ENCODE data around the gene DCTN3. TPM values are rescaled to one million over a fixed set of nuclear protein-coding genes. Genes with fewer than 3 reads are reported as not detected.

DCTN3 gene
- total RNA-seq, 1 experiment from 2014 or later: 110 TPM

DNA sequence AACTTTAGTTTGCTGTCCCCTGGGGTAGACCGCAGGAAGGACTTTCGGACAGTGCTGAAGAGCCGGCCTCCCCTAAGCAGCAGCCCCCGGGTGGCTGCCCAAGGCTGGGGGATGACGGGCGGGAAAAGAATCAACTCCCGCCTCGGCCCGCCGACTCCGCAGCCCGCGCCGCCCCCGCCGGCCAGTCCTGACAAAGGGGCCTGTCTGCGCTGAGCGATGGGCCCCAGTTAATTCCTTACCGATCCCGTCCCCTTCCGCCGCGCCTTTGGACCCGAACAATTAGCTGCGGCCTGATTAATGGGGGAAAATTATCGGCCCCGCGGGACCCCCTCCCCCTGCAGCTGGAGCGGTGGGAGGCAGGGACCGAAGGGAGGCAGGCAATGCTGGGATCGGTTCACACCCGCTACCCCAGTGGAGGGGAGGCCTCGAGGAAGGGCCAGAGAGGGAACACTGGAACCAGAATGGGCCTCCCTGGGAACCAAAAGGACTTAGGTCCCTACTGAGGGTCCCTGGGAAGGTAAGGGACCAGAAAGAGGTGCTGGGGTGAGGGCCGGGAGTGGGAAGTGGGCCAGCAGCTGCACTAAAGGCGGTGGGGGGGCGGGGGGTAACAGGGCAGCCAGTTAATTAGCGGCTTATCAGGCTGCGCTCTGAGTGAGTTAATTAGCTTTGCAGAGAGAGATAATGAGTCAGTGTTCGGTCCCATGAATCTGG, 4.3 kb upstream of the DCTN3 start:
- 0 out of 2 replicates have a peak, but pooled peaks cover 3% of the 10 kb centered on the region for H3K4me1 ChIP-seq (replicated peaks)
- peaks cover 3% of the 10 kb centered on the region; the same call in 1 of the 2 replicates for H3K36me3 ChIP-seq
- no peak overlapping the region for H3K4me3 ChIP-seq
- peaks cover 26% of the 10 kb centered on the region for H3K27me3 ChIP-seq (replicated peaks)
- H3K9me3 ChIP-seq (replicated peaks): no peaks in the 10 kb centered on the region
- no peak overlapping the region for H3K27ac ChIP-seq
- no peak for DNase-seq (ENCODE audit: low read depth in 1 of 2, low spot score in 2 of 2)

DNA sequence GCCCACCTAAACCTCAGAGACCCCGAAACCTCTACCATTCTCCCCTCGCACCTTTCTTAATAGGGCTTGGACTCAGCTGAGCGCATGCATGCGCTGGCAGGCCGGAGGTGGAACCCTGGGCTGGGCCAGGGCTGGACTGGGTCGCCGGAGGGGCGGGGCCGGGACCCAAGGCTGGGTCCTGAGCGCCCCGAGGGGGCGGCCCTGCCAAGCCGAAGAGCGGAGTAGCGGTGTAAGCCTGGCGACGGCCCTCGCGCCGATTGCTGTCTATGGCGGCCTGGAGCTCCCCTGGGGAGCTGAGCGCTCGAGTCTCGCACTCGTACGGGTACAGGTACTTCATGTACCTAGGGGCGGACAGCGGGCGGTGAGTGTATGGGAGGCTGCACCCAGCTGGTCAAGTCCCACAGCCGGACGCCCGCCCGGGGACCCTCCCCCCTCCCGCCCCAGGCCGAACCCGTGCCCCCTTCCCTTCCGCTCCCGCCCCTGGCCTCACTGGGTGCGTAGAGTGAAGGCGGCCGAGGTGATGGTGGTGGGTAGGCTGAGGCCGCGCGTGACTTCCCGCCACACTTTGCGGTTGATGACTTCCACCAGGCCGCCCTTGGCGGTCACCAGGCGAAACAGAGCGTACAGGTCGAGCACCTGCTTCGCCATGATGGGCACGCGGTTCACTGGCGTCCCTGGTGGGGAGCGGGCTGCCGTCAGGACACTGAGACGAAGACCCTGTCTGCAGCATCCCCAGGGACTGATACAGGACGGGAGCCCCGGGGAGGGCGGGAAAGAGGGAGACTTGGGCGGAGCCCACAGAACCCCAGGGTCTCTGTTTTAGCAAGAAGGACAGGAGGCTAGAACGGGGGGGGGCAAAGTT, 3.3 kb upstream of the DCTN3 start:
- Histone ChIP-seq H3K36me3 (peaks cover 3% of the 10 kb centered on the region; the same call in 1 of the 2 replicates), H3K9me3 (replicated peaks) (no peaks in the 10 kb centered on the region), H3K27me3 (replicated peaks) (peaks cover 16% of the 10 kb centered on the region), H3K27ac (no peak overlapping the region), H3K4me3 (no peak overlapping the region), H3K4me1 (replicated peaks) (0 out of 2 replicates have a peak, but pooled peaks cover 5% of the 10 kb centered on the region)
- DNase-seq (ENCODE audit: low read depth in 1 of 2, low spot score in 2 of 2): no peak

GRCh38 chr9:34615132-34615531, 5.2 kb downstream of the DCTN3 start:
- no peaks in the 10 kb centered on the region for H3K27me3 ChIP-seq (replicated peaks)
- H3K9me3 ChIP-seq (replicated peaks): no peaks in the 10 kb centered on the region
- H3K4me1 ChIP-seq (replicated peaks): peaks cover 16% of the 10 kb centered on the region
- DNase-seq (ENCODE audit: low read depth in 1 of 2, low spot score in 2 of 2): no peak
- H3K27ac ChIP-seq: no peak overlapping the region
- no peak overlapping the region for H3K4me3 ChIP-seq
- H3K36me3 ChIP-seq: peaks cover 5% of the 10 kb centered on the region

DNA sequence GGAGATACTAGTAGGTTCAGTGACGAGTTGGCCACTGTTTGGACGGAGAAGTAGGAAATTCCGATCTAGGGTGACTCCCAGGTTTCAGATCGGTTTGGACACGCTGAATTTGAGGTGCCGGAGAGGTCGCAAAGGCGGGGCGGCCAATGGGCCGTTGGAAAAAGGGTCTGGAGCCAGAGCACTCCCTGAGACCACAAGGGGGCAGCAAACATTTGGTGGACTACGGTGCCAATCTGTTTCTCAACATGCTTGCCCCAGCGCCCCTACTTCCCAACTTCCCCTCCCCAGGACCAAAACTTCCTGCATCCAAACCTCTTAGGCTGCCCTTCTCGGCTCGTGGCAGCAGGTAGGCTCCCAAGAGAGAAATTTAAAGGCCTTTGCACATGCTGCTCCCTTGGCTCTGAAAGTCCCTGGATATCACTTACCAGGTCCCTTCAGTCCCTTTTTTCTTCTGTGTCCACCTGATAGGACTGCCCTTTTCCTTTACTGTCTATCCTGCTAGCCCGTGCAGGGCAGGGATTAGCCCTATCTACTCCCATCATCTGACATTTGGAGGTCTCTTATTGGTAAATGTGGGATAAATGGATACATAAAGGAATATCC, 7.4 kb downstream of the DCTN3 start:
- Histone ChIP-seq H3K27ac (no peak overlapping the region), H3K4me3 (peak overlapping the region; percentile 63), H3K4me1 (replicated peaks) (peaks cover 12% of the 10 kb centered on the region), H3K9me3 (replicated peaks) (no peaks in the 10 kb centered on the region), H3K27me3 (replicated peaks) (no peaks in the 10 kb centered on the region), H3K36me3 (peaks cover 3% of the 10 kb centered on the region)
- DNase-seq (ENCODE audit: low read depth in 1 of 2, low spot score in 2 of 2): peak; percentile 34 to 62

DNA sequence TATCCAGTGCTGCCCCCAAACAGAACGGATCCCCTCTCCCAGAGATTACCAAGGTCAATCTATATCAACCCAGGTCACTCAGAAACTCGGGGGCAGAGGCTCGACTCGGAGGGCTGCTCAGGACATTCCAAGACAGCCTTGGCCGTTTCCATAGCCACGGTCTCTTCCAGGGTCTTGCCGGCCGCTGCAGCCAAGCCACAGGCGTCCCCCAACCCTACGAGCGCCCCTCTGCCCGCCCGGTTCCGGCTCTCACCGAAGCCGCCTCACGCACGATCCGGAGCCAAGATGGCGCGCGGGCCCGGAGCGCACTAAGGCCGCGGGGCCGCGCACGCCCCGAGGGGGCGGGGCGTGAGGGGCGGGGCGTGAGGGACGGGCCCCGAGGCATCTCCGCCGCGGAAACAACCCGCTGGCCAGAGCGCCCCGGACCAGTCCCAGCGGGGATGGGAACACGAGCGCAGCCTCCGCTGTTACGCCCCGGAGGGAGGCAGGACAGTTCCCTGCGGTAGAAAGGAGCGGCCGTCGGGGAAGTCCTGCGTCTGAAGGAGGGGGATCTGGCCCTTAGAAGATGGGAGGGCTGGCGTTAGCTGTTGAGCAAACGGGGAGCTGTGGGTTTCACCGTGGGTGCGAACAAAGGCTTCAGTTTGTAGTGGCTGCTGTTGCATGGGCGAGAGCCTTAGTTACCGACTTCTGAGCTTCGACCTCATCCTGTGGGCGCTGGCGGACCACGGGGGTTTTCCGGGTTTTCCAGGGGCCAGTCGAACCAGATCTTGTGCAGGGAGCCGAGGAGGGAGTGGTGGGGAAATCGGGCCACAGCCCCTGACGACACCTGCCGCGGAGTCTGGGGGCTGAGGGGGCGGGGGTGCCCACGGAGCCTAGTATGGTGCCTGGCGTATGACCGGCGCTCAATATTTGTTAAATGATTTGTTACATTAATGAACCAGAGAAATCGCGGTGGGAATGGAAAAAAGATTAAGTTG, 8.2 kb downstream of the DCTN3 start, which contains the start of gene RPP25L:
RPP25L (minus strand) TSS at position 287 of the 977 bp plus-strand sequence. CDS start 801 bp downstream, outside the sequence.
- Histone ChIP-seq H3K27me3 (replicated peaks) (no peaks in the 10 kb centered on the region), H3K36me3 (peaks cover 3% of the 10 kb centered on the region), H3K27ac (peak within 1 kb of the TSS; percentile 52), H3K4me1 (replicated peaks) (peaks cover 12% of the 10 kb centered on the region), H3K4me3 (peak within 1 kb of the TSS; percentile 63), H3K9me3 (replicated peaks) (no peaks in the 10 kb centered on the region)
- DNase-seq (ENCODE audit: low read depth in 1 of 2, low spot score in 2 of 2): peak; percentile 66 to 70

- peak overlapping the region; percentile 52 for H3K27ac ChIP-seq
- H3K4me1 ChIP-seq (replicated peaks): peaks cover 12% of the 10 kb centered on the region
- no peak for DNase-seq (ENCODE audit: low read depth in 1 of 2, low spot score in 2 of 2)
- peak overlapping the region; percentile 63 for H3K4me3 ChIP-seq
- no peaks in the 10 kb centered on the region for H3K36me3 ChIP-seq
- no peaks in the 10 kb centered on the region for H3K27me3 ChIP-seq (replicated peaks)
- no peaks in the 10 kb centered on the region for H3K9me3 ChIP-seq (replicated peaks)
Measured at GRCh38 chr9:34611251-34611810, 9.0 kb downstream of the DCTN3 start.

- H3K27ac ChIP-seq: no peak overlapping the region
- H3K4me3 ChIP-seq: no peak overlapping the region
- no peaks in the 10 kb centered on the region for H3K9me3 ChIP-seq (replicated peaks)
- peaks cover 12% of the 10 kb centered on the region for H3K4me1 ChIP-seq (replicated peaks)
- no peaks in the 10 kb centered on the region for H3K36me3 ChIP-seq
- no peaks in the 10 kb centered on the region for H3K27me3 ChIP-seq (replicated peaks)
- no peak for DNase-seq (ENCODE audit: low read depth in 1 of 2, low spot score in 2 of 2)
Measured at GRCh38 chr9:34610434-34611206, 9.7 kb downstream of the DCTN3 start.

- Histone ChIP-seq H3K9me3 (replicated peaks) (no peaks in the 10 kb centered on the region), H3K4me3 (no peak overlapping the region), H3K27me3 (replicated peaks) (no peaks in the 10 kb centered on the region), H3K27ac (no peak overlapping the region), H3K36me3 (no peaks in the 10 kb centered on the region), H3K4me1 (replicated peaks) (peaks cover 8% of the 10 kb centered on the region)
- no peak for DNase-seq (ENCODE audit: low read depth in 1 of 2, low spot score in 2 of 2)
Measured at GRCh38 chr9:34607331-34607730, 13.0 kb downstream of the DCTN3 start.

DNA sequence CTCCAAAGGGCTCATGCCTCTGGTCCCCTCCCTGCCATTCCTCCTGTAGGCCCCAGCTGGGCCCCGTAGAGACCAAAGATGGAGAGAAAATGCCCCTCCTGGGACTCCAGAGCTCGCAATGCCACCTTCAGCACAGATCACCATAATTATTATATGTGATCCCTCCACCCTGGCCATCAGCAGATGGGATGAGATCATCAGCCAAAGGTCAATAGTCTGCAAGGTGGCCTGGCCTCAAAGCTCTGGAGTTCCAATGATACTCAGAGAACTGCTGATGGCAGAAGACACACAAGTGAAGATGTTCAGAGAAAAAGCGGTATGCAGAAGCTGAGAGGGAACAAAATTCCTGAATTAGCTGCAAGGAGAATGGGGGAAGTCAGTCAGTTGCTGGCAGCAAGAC, 13.4 kb downstream of the DCTN3 start:
- Histone ChIP-seq H3K27me3 (replicated peaks) (no peaks in the 10 kb centered on the region), H3K4me1 (replicated peaks) (peaks cover 6% of the 10 kb centered on the region), H3K4me3 (no peak overlapping the region), H3K36me3 (no peaks in the 10 kb centered on the region), H3K9me3 (replicated peaks) (no peaks in the 10 kb centered on the region), H3K27ac (no peak overlapping the region)
- DNase-seq (ENCODE audit: low read depth in 1 of 2, low spot score in 2 of 2): no peak

GRCh38 chr9:34606190-34606589, 14.1 kb downstream of the DCTN3 start:
- Histone ChIP-seq H3K9me3 (replicated peaks) (no peaks in the 10 kb centered on the region), H3K27ac (no peak overlapping the region), H3K4me3 (no peak overlapping the region), H3K27me3 (replicated peaks) (no peaks in the 10 kb centered on the region), H3K36me3 (no peaks in the 10 kb centered on the region), H3K4me1 (replicated peaks) (peaks cover 2% of the 10 kb centered on the region)
- no peak for DNase-seq (ENCODE audit: low read depth in 1 of 2, low spot score in 2 of 2)

DNA sequence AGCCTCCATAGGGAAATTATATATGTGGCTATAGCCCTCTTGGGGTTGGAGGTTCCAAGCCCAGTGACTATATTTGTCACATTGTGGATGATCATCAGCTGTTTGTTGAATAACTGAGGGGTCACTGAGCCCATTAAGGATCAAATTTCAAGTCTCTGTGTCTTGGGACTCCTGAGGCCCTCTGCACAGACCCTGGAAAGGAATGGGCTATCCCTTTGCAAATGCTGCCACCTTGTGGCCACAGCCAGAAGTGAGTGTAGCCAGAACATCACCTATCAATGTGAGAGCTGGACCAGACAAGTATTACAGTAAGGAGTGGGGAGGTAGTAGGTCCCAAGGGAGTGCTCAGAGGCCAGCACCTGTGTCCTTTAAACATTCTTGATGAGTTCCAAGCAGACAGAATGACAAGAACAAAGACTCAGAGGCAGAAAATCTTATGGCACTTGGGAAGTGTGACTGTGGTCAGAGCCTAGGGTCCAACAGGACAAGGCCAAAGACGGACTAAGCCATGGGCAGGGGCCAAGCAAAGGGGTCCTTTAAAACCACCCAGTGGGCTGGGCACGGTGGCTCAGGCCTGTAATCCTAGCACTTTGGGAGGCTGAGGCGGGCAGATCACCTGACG, 16.6 kb downstream of the DCTN3 start:
- no peaks in the 10 kb centered on the region for H3K4me1 ChIP-seq (replicated peaks)
- no peak overlapping the region for H3K27ac ChIP-seq
- no peak overlapping the region for H3K4me3 ChIP-seq
- peak; percentile 25 to 59 for DNase-seq (ENCODE audit: low read depth in 1 of 2, low spot score in 2 of 2)
- no peaks in the 10 kb centered on the region for H3K36me3 ChIP-seq
- H3K27me3 ChIP-seq (replicated peaks): no peaks in the 10 kb centered on the region
- no peaks in the 10 kb centered on the region for H3K9me3 ChIP-seq (replicated peaks)

Measured in SJSA1 (cell line).